ENCODE data around the gene KEAP1. TPM values are rescaled to one million over a fixed set of nuclear protein-coding genes. Genes with fewer than 3 reads are reported as not detected.

KEAP1 gene
- total and polyA plus RNA-seq, 2 of the 13 experiments (the other 11 are each of a cell fraction or from before 2014, with no cell fraction given) = 56.7 to 72.9 TPM

GRCh38 chr19:10535613-10536012, 32.5 kb upstream of the KEAP1 start:
- no peaks in the 10 kb centered on the region for H4K20me1 ChIP-seq (ENCODE audit: insufficient read depth, low read length)
- DNase-seq (ENCODE audit: low spot score) = no peak
- no peak for FAIRE-seq
- no peak overlapping the region for H2AFZ ChIP-seq (ENCODE audit: low read length)
- intact Hi-C loops (cut with micrococcal nuclease; ENCODE audit: unreplicated experiment) = no loop called here
- no peak overlapping the region for H3K4me2 ChIP-seq (ENCODE audit: low read depth, low read length)
- CTCF ChIA-PET (ENCODE audit: low intra/inter-chr PET ratio, low total read pairs) = no interaction called here
- POLR2A ChIA-PET = interaction anchor here (0.9 kb wide), 1 partner anchor 18 kb away, joined by 3 read pairs; no protein-coding TSS in a partner anchor
- no peaks in the 10 kb centered on the region for H3K9me3 ChIP-seq (ENCODE audit: low read length)
- H3K9ac ChIP-seq (ENCODE audit: insufficient read depth, low read depth, low read length) = no peak overlapping the region
- H3K4me1 ChIP-seq (ENCODE audit: insufficient read depth, low read length) = peaks cover 15% of the 10 kb centered on the region; the same call in 1 of the 2 replicates
- H3K36me3 ChIP-seq (replicated peaks in 1 of 2; ENCODE audit: control insufficient read depth in 1 of 2, insufficient read depth in 2 of 2, low read length in 2 of 2) = no peaks in the 10 kb centered on the region
- 0% methylated on average over 6 of the region's 6 CpGs for WGBS (ENCODE audit: low lambda C conversion rate)
- peaks cover 1 to 17% of the 10 kb centered on the region in 2 experiments; a peak in 3 of 5 replicates for H3K27me3 ChIP-seq (ENCODE audit: control insufficient read depth in 1 of 2, insufficient read depth in 2 of 2, low read length in 2 of 2)
- no peak overlapping the region for H3K27ac ChIP-seq (ENCODE audit: extremely low read length, insufficient read depth, low read length)
- TF ChIP-seq ZMYM4 (CRISPR knock-in tag; IDR thresholded peaks at IDR 0.05) (no peak), ZBTB3 (CRISPR knock-in tag; IDR thresholded peaks at IDR 0.05; ENCODE audit: borderline replicate concordance, low read depth) (no peak), ZNF333 (CRISPR knock-in tag; IDR thresholded peaks at IDR 0.05; ENCODE audit: borderline replicate concordance) (no peak)
- in situ Hi-C loops (cut with HindIII; ENCODE audit: extremely low pct_ligation_motif_present, low pct_unique_long_range_greater_than_20kb) = no loop called here
- no TSS peak for BruUV-seq (replicated peaks)
- ATAC-seq = peak; percentile 23; the same call in 1 of the 3 replicates
- no peaks in the 10 kb centered on the region for H3K79me2 ChIP-seq (ENCODE audit: insufficient read depth, low read length)
- no peak overlapping the region for H3K4me3 ChIP-seq (replicated peaks in 1 of 3; ENCODE audit: insufficient read depth in 1 of 3, low read depth in 2 of 3, low read length in 3 of 3)

- no peak overlapping the region for H3K4me3 ChIP-seq (replicated peaks in 1 of 3; ENCODE audit: insufficient read depth in 1 of 3, low read depth in 2 of 3, low read length in 3 of 3)
- DNase-seq (ENCODE audit: low spot score) = no peak
- no peak overlapping the region for H3K27ac ChIP-seq (ENCODE audit: extremely low read length, insufficient read depth, low read length)
- no peak overlapping the region for H3K9ac ChIP-seq (ENCODE audit: insufficient read depth, low read depth, low read length)
- in situ Hi-C loops (cut with HindIII; ENCODE audit: extremely low pct_ligation_motif_present, low pct_unique_long_range_greater_than_20kb) = no loop called here
- no peak for FAIRE-seq
- peak; percentile 83 for TF ChIP-seq ZNF770 (CRISPR knock-in tag; IDR thresholded peaks at IDR 0.05)
- no peak for TF ChIP-seq ZBTB8A (CRISPR knock-in tag; IDR thresholded peaks at IDR 0.05; ENCODE audit: borderline replicate concordance, low read depth)
- ATAC-seq = no peak
- no peak overlapping the region for H2AFZ ChIP-seq (ENCODE audit: low read length)
- no peaks in the 10 kb centered on the region for H3K79me2 ChIP-seq (ENCODE audit: insufficient read depth, low read length)
- H4K20me1 ChIP-seq (ENCODE audit: insufficient read depth, low read length) = no peaks in the 10 kb centered on the region
- WGBS (ENCODE audit: low lambda C conversion rate) = 51% methylated on average over 10 of the region's 10 CpGs
- H3K4me1 ChIP-seq (ENCODE audit: insufficient read depth, low read length) = peaks cover 20% of the 10 kb centered on the region; the same call in 1 of the 2 replicates
- no peaks in the 10 kb centered on the region for H3K9me3 ChIP-seq (ENCODE audit: low read length)
- ChIA-PET CTCF (ENCODE audit: low intra/inter-chr PET ratio, low total read pairs) (no interaction called here), POLR2A (no interaction called here)
- BruUV-seq (replicated peaks) = no TSS peak
- H3K4me2 ChIP-seq (ENCODE audit: low read depth, low read length) = no peak overlapping the region
- H3K27me3 ChIP-seq (ENCODE audit: control insufficient read depth in 1 of 2, insufficient read depth in 2 of 2, low read length in 2 of 2) = peaks cover 1 to 14% of the 10 kb centered on the region in 2 experiments; a peak in 3 of 5 replicates
- intact Hi-C loops (cut with micrococcal nuclease; ENCODE audit: unreplicated experiment) = no loop called here
- H3K36me3 ChIP-seq (replicated peaks in 1 of 2; ENCODE audit: control insufficient read depth in 1 of 2, insufficient read depth in 2 of 2, low read length in 2 of 2) = no peaks in the 10 kb centered on the region
These were observed 30.7 kb upstream of the KEAP1 start for GRCh38 chr19:10533646-10534386.

Data from HepG2 (cell line).